ENCODE measurements around the gene ZSCAN5A.
"Not testable (repeated sequence)": the region's sequence is repeated elsewhere in the genome, so short reads cannot be mapped to it uniquely, and the experiment has no call there.

ZSCAN5A gene

DNA sequence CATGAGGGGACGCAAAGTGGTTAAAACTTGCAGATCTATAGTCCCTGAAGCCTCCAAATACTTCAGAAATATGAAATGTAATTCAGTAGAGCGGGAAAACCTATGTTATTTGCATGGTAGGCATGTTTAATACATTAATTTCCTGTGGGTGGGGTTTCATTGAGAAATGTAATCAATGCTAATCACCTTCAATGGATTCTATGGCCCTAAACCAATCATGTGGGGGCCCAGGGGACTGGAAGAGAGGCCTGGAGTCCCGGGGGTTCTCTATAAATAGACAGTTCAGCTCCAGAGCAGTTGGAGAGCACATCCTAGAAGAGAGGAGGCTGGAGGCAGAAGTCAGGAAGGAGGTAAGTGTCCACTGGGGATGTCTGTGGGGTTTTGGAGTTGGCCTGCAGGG lies 112.7 kb downstream of the ZSCAN5A start, which contains the start of gene ZSCAN5C:
TSS of gene ZSCAN5C (plus strand) at position 301 of the 400 bp plus-strand sequence. CDS start 3,641 bp downstream, outside the sequence.
- no peak for DNase-seq (ENCODE audit: low spot score)

DNA sequence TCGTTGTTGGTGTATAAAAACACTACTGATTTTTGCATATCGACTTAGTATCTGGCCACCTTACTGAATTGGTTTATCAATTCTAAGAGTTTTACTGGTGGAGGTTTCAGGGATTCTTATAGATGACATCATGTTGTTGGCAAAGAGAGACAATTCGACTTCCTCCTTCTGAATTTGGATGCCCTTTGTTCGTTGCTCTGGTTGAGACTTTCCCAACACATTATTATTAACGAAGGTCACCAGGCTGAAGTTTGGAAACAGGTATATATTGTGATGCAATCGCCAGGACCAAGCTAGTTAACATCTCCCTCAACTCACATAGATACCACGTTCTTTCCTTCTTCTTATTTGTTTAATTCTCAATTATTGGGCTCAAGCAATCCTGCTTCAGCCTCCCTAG lies 115.0 kb downstream of the ZSCAN5A start:
- DNase-seq (ENCODE audit: low spot score) = no peak

DNA sequence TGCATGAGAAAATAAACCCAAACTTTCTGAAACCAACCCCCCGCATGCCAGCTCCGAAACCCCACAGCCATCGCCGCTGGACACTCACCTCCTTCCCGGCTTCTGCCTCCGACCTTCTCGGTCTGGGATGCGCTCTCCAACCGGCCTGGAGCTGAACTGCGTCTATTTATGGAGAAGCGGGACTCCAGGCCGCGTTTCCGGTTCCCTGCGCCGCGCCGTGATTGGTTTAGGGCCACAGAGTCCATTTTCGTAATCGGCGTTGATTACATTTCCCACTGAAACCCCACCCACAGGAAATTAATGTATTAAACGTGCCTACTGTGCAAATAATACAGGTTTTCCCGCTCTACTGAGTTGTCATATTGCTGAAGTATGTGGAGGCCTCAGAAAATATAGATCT lies 117.0 kb downstream of the ZSCAN5A start, which contains the start of gene ZSCAN5B:
TSS of gene ZSCAN5B (minus strand) at position 138 of the 400 bp plus-strand sequence. CDS start 4,731 bp downstream, outside the sequence.
- not testable (repeated sequence) for DNase-seq (ENCODE audit: low spot score)

DNA sequence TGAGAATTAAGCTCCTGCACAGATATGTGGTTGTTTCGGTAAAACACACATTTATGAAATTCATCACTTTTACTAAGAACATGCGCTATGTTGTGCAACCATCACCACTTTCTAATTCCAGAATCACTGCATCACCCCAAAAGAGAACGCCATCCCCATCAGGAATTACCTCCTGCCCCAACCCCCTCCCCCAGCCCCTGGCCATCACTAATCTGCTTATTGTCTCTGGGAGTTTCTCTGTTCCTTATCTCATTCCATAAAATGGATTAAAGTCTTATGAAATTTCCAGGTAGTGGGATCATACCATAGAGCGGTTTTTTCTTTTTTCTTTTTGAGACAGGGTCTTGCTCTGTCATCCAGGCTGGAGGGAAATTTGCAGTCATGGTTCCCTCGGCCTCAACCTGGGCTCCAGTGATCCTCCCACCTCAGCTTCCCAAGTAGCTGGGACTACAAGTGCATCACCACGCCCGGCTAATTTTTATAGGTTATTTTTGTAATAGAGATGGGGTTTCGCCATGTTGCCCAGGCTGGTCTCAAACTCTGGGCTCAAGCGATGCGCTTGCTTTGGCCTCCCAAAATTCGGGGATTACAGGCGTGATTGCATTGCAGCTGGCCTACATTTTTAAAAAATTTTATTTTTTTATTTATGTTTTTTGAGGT lies 120.5 kb downstream of the ZSCAN5A start:
- no peak for DNase-seq (ENCODE audit: low spot score)

DNA sequence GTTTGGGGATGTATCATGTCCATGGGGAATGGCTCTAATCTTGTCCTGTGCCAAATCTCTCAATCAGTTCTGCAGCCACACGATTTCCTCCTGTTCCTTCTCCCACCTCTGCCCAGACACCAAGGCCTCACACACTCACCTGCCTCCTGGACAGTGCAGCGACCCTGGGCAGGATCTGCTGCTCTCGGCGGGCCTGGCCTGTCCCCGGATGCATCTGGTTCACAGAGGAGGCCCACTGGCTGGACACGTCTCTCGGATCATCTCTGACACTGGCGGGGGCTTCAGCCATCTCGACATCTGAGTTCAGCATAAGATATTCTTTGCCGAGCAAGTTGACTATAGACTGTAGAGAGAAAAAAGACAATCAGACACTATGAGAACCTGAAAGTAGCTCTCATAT lies 122.9 kb downstream of the ZSCAN5A start:
- DNase-seq (ENCODE audit: low spot score) = no peak

DNA sequence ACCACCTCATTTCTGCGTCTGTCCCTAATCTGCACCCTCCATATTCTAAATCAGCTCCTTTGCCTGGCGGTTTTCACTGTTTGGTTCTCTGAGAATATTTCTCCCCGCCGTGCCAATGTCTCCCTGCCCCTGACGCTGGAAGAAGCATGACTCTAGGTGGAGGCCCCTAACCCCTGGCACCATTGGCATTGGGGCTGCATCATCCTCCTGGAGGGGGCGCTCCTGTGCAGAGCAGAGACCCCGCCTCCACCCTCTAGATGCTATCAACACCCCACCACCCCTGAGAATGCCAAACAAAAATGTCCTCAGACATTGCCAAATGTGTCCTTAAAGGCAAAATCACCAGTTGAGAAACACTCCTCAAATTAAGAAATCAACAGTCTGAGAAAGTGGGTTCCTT lies 123.5 kb downstream of the ZSCAN5A start:
- no peak for DNase-seq (ENCODE audit: low spot score)

DNA sequence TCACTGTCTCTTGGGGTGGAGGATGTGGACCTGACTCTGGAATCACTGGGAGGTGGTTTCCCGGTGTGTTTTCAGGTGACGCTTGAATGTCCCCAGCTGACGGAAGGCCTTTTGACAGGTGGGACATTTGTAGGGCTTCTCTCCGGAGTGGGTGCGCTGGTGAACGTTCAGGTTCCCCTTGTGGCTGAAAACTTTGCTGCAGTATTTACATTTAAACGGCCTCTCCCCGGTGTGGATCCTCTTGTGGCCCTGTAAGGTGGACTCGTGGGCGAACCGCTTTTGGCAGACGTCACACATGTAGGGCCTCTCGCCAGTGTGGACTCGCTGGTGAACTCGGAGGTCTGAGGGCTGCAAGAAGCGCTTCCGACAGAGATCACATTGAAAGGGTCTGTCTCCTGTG lies 124.9 kb downstream of the ZSCAN5A start:
- no peak for DNase-seq (ENCODE audit: low spot score)

DNA sequence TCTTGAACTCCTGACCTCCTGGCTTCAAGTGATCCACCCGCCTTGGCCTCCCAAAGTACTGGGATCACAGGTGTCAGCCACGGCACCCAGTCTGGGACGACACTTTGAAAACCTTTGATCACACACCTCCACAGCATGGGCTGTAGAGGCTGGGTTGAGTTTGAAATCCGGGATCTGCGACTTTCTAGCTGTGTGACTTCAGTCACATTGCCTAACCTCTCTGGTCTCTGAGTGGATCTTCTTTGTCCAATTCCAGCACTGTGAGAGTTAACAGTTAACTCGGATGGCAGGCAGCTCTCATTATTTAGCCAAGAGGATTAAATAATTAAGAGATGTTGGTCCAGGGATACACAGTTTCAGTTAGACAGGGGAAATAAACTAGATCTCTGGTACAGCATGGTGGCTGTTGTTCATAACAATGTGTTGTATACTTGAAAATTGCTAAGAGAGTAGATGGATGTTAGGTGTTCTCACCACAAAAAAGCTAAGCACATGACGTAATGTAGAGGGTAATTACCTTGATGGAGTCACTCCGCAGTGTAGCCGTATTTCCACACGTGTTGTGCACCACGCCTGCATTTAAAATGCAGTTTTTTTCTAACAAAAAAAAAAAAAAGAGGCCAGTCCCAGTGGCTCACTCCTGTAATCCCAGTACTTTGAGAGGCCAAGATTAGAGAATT lies 136.9 kb downstream of the ZSCAN5A start:
- no peak for DNase-seq (ENCODE audit: low spot score)

DNA sequence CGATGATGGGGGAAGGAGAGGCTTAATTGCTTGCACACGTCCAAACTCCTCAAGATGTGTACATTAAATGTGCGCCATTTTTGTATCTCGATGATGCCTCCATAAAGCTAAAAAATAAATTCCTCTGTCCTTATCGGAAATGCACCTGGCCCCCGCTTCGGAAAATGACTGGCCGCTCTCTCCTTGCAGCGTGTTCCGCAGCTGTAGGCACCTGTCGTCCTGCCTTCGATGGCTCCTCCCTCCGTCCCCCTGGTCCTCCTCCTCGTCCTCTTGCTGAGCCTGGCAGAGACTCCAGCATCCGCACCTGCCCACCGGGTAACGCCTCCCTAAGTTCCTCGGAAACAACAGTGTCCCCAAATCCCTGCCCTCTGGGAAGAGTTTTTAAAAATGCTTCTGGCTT lies 137.8 kb downstream of the ZSCAN5A start:
- DNase-seq (ENCODE audit: low spot score) = no peak

DNA sequence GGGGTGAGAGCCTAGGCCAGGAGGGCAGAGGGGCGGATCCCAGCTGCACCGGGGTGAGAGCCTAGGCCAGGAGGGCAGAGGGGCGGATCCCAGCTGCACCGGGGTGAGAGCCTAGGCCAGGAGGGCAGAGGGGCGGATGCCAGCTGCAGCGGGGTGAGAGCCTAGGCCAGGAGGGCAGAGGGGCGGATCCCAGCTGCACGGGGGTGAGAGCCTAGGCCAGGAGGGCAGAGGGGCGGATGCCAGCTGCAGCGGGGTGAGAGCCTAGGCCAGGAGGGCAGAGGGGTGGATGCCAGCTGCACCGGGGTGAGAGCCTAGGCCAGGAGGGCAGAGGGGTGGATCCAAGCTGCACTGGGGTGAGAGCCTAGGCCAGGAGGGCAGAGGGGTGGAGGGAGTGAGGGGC lies 138.3 kb downstream of the ZSCAN5A start:
- not testable (repeated sequence) for DNase-seq (ENCODE audit: low spot score)

DNA sequence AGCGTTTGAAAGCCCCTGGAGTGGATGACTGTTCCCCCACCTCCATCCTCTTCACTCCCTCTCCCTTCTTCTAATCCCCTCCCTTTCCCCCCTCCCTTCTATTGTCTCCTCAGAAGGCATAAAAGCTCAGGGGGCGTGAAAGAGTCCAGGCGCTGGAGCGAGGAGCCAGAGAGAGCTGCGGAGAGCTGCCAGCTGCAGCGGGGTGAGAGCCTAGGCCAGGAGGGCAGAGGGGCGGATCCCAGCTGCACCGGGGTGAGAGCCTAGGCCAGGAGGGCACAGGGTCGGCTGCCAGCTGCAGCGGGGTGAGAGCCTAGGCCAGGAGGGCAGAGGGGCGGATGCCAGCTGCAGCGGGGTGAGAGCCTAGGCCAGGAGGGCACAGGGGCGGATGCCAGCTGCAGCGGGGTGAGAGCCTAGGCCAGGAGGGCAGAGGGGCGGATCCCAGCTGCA lies 138.8 kb downstream of the ZSCAN5A start, which contains the start of gene GALP:
TSS of gene GALP (plus strand) at position 148 of the 447 bp plus-strand sequence. CDS start 1,101 bp downstream, outside the sequence.
- not testable (repeated sequence) for DNase-seq (ENCODE audit: low spot score)

DNA sequence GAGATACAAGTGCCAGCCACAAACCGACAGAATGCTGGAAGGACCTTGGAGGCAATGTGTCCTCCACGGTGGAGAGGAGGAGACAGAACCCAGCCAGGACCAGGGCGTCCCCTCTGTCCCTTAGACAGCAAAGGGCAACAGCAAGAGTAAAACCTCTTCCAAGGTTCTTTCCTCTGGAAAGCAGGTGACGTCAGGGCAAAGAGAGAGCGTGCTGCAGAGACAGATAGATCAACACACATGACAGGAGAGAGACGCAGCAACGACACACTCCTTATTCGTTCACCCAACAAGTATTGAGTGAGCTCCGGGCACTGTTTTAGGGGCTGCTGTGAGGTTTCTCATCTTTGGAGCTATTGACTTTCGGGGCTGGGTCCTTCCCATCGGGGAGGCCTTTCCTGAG lies 140.1 kb downstream of the ZSCAN5A start:
- no peak for DNase-seq (ENCODE audit: low spot score)

DNA sequence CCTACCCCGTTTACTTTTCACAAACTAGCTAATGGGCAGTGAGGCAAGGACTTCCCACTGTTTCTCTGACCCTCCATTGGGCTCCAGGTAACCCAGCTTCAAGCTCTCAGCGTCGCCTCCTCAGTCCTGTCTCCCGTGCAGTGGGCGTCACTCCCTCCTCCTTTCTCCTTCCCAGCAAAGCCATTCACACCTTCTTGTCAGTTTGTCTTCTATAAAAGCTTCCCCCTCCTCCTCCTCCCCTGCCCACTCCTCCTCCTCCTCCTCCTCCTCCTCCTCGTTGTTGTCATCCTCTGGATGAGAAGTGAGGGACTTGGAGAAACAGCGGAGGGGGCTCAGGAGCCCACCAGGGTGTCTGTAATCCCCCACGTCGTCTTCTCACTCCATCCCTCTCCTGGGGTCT lies 140.6 kb downstream of the ZSCAN5A start:
- DNase-seq (ENCODE audit: low spot score) = no peak

All from AG08396 (cell line).